GM12873 (cell line): Measurements from ENCODE around the gene ACER3.

ENCODE experiments used
- CTCF ChIP-seq: IDR thresholded peaks from 2 replicates; pipeline ENCODE4 v1.5.1; 2012; ENCODE audit warnings: low read depth, mild to moderate bottlenecking, moderate library complexity, low read length, control low read depth; ENCODE audit not compliant: insufficient read depth; ENCODE audit errors: missing control alignments

ACER3 gene

GRCh38 chr11:77024745-77025144 is 164.0 kb downstream of the ACER3 start:
- TF ChIP-seq CTCF, result no peak

GRCh38 chr11:77026221-77026620 is 165.5 kb downstream of the ACER3 start:
- no peak for TF ChIP-seq CTCF

GRCh38 chr11:77026743-77027142 is 166.0 kb downstream of the ACER3 start:
- no peak for TF ChIP-seq CTCF

- TF ChIP-seq CTCF, result no peak
Observed at GRCh38 chr11:77027275-77027674, 166.6 kb downstream of the ACER3 start.

GRCh38 chr11:77029829-77030228 is 169.1 kb downstream of the ACER3 start:
- TF ChIP-seq CTCF, result no peak

- no peak for TF ChIP-seq CTCF
Observed at GRCh38 chr11:77030834-77031414, 170.2 kb downstream of the ACER3 start.

GRCh38 chr11:77031599-77031998 is 170.9 kb downstream of the ACER3 start:
- no peak for TF ChIP-seq CTCF

GRCh38 chr11:77035039-77035438 is 174.3 kb downstream of the ACER3 start:
- no peak for TF ChIP-seq CTCF
